ENCODE measurements around the gene TIMM50.

GRCh38 chr19:39436350-39436716, 44.3 kb upstream of the TIMM50 start:
- no peak for TF ChIP-seq CTCF (IDR thresholded peaks at IDR 0.05; ENCODE audit: insufficient read depth, low read length, poor library complexity, severe bottlenecking)
- no peak for TF ChIP-seq EZH2phosphoT487 (conservative IDR thresholded peaks at IDR 0.05; ENCODE audit: low read length)

All from SU-DHL-6 (cell line).